C4-2B (cell line): ENCODE measurements around the gene ZNF613.
"Not testable (repeated sequence)": the region's sequence is repeated elsewhere in the genome, so short reads cannot be mapped to it uniquely, and the experiment has no call there.

Experiments used
- H3K27ac ChIP-seq: fragments of 450-650 bp; 2 replicates; pipeline ENCODE4 v1.5.1; 2017
- CTCF ChIP-seq: fragments of 450-650 bp; conservative IDR thresholded peaks from 2 replicates; pipeline ENCODE4 v1.5.1; 2017; ENCODE audit warnings: mild to moderate bottlenecking
- ZFX ChIP-seq: fragments of 450-650 bp; IDR thresholded peaks from 2 replicates; pipeline ENCODE4 v1.6.1; 2017

The ZNF613 gene

GRCh38 chr19:51946602-51947001 lies 19.3 kb downstream of the ZNF613 start:
- TF ChIP-seq CTCF = no peak
- TF ChIP-seq ZFX = no peak
- H3K27ac ChIP-seq = no peak overlapping the region

GRCh38 chr19:51948975-51949374 lies 21.7 kb downstream of the ZNF613 start:
- no peak overlapping the region for H3K27ac ChIP-seq
- TF ChIP-seq CTCF (no peak), ZFX (no peak)

GRCh38 chr19:51957846-51958245 lies 30.6 kb downstream of the ZNF613 start:
- H3K27ac ChIP-seq = not testable (repeated sequence)

GRCh38 chr19:51959791-51960190 lies 32.5 kb downstream of the ZNF613 start:
- peak overlapping the region; percentile 38; the same call in 1 of the 2 replicates for H3K27ac ChIP-seq
- TF ChIP-seq CTCF (no peak), ZFX (no peak)

GRCh38 chr19:51960621-51961233 lies 33.5 kb downstream of the ZNF613 start:
- H3K27ac ChIP-seq = peak overlapping the region; percentile 38; the same call in 1 of the 2 replicates

- no peak overlapping the region for H3K27ac ChIP-seq
Observed at GRCh38 chr19:51965583-51965982, 38.3 kb downstream of the ZNF613 start.

GRCh38 chr19:51970718-51971117 lies 43.4 kb downstream of the ZNF613 start:
- TF ChIP-seq ZFX (no peak), CTCF (no peak)
- H3K27ac ChIP-seq = no peak overlapping the region

More at GRCh38 chr19:51965583-51965982, 38.3 kb downstream of the ZNF613 start:
- no peak for TF ChIP-seq ZFX
- no peak for TF ChIP-seq CTCF

GRCh38 chr19:51971624-51972023 lies 44.4 kb downstream of the ZNF613 start:
- no peak overlapping the region for H3K27ac ChIP-seq
- no peak for TF ChIP-seq CTCF
- no peak for TF ChIP-seq ZFX

- H3K27ac ChIP-seq = not testable (repeated sequence)
Observed at GRCh38 chr19:51975787-51976186, 48.5 kb downstream of the ZNF613 start.
